Stimulated activated CD8-positive, alpha-beta memory T cell treated with anti-CD3 and anti-CD28 coated beads, Interleukin-15, amount 100 ng/mL, for 24 hours (primary cell): ENCODE measurements around the gene PDXP.
"Not testable (repeated sequence)": the region's sequence is repeated elsewhere in the genome, so short reads cannot be mapped to it uniquely, and the experiment has no call there.

Experiments used
- DNase-seq: peaks from one replicate; pipeline ENCODE4 v3.0.0-alpha.2; 2020; ENCODE audit warnings: low read depth

PDXP gene

GRCh38 chr22:37647317-37647716, 11.2 kb upstream of the PDXP start:
- no peak for DNase-seq

GRCh38 chr22:37647928-37648327, 10.6 kb upstream of the PDXP start:
- DNase-seq: no peak

- DNase-seq: no peak
Measured at GRCh38 chr22:37650463-37651136, 7.9 kb upstream of the PDXP start.

- DNase-seq: no peak
Measured at GRCh38 chr22:37654563-37655251, 3.8 kb upstream of the PDXP start.

- DNase-seq: no peak
Measured at GRCh38 chr22:37655252-37655563, 3.3 kb upstream of the PDXP start.

GRCh38 chr22:37656583-37656982, 1.9 kb upstream of the PDXP start:
- DNase-seq: not testable (repeated sequence)

- DNase-seq: no peak
Measured at GRCh38 chr22:37657590-37658132, 862 bp upstream of the PDXP start.

- no peak for DNase-seq
Measured at GRCh38 chr22:37659066-37659896, 758 bp downstream of the PDXP start.

- no peak for DNase-seq
Measured at GRCh38 chr22:37659897-37660708, 1.6 kb downstream of the PDXP start.

GRCh38 chr22:37660709-37661045, 2.2 kb downstream of the PDXP start:
- no peak for DNase-seq

GRCh38 chr22:37661160-37661924, 2.8 kb downstream of the PDXP start:
- no peak for DNase-seq

- DNase-seq: no peak
Measured at GRCh38 chr22:37662039-37662438, 3.5 kb downstream of the PDXP start.

GRCh38 chr22:37663521-37664140, 5.1 kb downstream of the PDXP start:
- no peak for DNase-seq

GRCh38 chr22:37664249-37665101, 6.0 kb downstream of the PDXP start:
- no peak for DNase-seq

GRCh38 chr22:37665487-37665886, 7.0 kb downstream of the PDXP start:
- no peak for DNase-seq

- no peak for DNase-seq
Measured at GRCh38 chr22:37669586-37669985, 11.1 kb downstream of the PDXP start.

GRCh38 chr22:37672206-37672919, 13.8 kb downstream of the PDXP start:
- DNase-seq: no peak

- DNase-seq: no peak
Measured at GRCh38 chr22:37672920-37673455, 14.5 kb downstream of the PDXP start.

- no peak for DNase-seq
Measured at GRCh38 chr22:37674248-37674647, 15.7 kb downstream of the PDXP start.
